HG03196 (cell line): Measurements from ENCODE around the gene DYRK1B.
"Not testable (repeated sequence)": the region's sequence is repeated elsewhere in the genome, so short reads cannot be mapped to it uniquely, and the experiment has no call there.

Experiments
- ATAC-seq: cut with Tn5 transposase; IDR thresholded peaks from one replicate; pipeline ENCODE4 v1.9.1; 2021; ENCODE audit not compliant: unreplicated experiment

The DYRK1B gene

DNA sequence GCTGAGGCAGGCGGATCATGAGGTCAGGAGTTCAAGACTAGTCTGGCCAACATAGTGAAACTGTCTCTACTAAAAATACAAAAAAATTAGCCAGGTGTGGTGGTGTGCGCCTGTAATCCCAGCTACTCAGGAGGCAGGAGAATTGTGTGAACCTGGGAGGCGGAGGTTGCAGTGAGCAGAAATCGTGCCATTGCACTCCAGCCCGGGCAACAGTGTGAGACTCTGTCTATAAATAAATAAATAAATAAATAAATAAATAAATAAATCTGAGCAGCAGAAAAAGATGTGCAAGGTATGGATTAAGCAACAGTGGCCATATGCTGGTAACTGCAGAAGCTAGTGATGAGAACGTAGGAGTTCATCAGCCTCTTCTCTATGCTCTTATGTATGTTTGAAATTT is 19.9 kb downstream of the DYRK1B start:
- not testable (repeated sequence) for ATAC-seq

DNA sequence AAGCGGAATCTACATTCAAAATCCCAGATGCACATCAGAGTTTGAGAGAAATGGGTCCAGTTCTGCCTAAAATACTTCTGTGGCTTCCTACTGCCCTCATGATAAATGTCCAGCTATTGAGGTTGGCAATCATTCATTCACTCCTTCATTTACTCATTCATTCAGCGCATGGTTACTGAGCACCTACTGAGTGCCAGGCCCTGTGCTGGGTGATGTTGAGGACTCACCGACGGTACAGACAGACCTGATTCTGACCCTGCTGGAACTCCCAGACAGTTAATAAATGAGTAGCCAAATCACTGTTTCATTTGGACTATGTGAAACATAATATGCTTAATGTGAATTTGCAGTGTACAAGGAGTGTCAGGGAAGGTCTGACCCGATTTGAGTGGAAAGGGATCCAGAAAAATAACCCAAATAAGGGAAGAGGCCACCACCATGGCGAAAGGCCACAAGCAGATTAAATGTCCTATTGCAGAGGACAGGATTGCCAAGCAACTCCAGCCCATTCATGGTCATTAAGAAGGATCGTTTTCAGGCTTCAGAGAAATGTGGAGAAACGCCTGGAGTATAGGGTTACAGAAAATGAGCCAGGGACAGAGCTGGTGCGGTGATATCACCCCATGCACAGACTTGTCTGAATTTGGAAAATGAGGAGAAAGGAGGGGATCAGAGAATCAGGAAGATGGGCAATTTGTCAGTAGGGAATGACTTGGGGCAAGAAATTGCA is 20.5 kb downstream of the DYRK1B start:
- ATAC-seq: no peak

- no peak for ATAC-seq
Observed at GRCh38 chr19:39811064-39811463, 22.9 kb downstream of the DYRK1B start.

- ATAC-seq: no peak
Observed at GRCh38 chr19:39810424-39810823, 23.5 kb downstream of the DYRK1B start.

DNA sequence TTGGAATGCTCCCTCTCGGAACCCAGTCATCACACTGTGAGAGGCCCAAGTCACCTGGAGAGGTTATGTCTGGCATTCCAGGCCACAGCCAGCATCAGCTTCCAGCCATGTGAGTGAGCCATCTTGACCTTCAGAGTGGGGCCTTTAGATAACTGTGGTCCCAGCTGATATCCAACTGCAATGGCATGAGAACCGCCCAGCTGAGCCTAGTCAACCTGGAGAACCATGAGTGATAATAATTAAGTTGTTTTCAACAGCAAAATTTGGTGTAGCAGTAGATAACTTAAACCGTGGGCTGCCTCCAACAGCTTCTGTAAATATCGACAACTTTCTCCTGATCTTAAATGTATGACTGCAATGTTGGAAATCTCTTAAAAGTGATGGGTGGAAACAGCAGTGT is 24.6 kb downstream of the DYRK1B start:
- no peak for ATAC-seq

GRCh38 chr19:39808688-39809087 is 25.3 kb downstream of the DYRK1B start:
- not testable (repeated sequence) for ATAC-seq

GRCh38 chr19:39807846-39808364 is 26.1 kb downstream of the DYRK1B start:
- no peak for ATAC-seq

GRCh38 chr19:39805104-39805503 is 28.9 kb downstream of the DYRK1B start:
- no peak for ATAC-seq

DNA sequence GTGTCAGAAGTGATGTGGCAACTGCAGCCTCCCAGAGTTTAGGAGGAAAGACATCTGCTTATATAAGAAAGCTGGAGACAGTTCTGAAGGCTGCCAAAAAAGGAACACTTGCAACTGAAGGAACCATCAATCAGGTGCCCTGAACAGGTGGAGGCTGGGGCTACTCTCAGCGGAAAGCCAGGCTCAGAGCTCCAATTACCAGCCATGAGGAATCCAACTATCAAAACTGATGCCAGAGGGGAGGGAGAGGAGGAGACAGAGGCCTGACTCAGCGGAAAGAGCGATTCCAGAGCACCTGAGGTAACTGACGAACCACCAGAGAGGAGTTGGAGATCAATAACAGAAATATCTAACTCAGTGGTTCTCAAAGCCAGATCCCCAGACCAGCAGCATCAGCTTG is 31.0 kb downstream of the DYRK1B start:
- ATAC-seq: no peak

DNA sequence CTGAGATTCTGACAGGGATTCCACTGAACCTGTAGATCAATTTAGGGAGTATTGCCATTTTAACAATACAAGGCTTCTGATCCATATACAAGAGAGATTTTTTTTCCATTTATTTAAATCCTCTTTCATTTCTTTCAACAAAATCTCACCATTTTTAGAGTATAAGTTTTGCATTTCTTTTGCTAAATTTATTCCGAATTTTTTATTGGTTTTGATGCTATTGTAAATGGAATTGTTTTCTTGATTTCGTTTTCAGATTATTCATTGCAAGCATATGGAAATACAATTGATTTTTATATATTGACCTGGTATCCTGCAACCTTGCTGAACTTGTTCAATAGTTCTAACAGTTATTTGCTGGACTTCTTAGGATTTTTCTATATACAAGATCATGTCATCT is 36.9 kb downstream of the DYRK1B start:
- ATAC-seq: no peak

- ATAC-seq: no peak
Observed at GRCh38 chr19:39796000-39796498, 37.9 kb downstream of the DYRK1B start.

DNA sequence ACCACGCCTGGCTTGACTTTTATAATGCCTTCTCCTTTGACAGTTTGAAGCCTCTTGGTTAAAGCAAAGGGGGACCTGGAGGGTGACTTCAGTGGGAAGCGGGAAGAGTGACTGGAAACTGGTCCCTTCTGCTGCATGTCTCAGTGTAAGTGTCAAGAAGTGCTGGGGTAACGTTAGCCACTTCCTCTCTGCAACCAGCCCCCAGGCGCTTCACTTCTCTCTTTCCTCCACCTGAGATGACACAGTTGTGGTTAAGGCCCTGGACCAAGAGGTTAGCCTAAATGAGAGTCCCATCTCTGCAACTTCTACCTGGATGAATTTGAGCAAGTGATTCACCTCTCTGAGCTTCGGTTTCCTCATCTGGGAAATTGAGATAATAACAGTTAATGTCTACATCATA is 39.0 kb downstream of the DYRK1B start:
- no peak for ATAC-seq

- ATAC-seq: peak; percentile 80
Observed at GRCh38 chr19:39792999-39793546, 40.9 kb downstream of the DYRK1B start.

DNA sequence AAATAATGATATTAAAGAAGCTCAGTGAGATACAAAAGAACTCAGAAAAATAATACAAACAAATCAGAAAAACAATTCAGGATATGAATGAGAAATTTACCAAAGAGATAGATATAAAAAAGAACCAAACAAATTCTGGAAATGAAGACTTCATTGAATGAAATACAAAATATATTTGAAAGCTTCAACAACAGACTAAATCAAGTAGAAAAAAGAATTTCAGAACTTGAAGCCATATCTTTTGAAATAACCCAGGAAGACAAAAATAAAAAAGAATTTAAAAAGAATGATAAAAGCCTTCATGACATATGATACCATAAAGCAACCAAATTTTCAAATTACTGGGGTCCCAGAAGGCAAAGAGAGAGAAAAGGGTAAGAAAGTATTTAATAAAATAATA is 45.7 kb downstream of the DYRK1B start:
- no peak for ATAC-seq

GRCh38 chr19:39780894-39781293 is 53.1 kb downstream of the DYRK1B start:
- ATAC-seq: no peak

- no peak for ATAC-seq
Observed at GRCh38 chr19:39778763-39779162, 55.2 kb downstream of the DYRK1B start, which contains the start of gene LEUTX. Gene LEUTX, plus strand, starts transcription at chr19:39778854. Its CDS starts 67 bp downstream, at chr19:39778921.
